HG03066 (cell line): ENCODE results near the gene GPR15LG.

Experiments
- ATAC-seq: cut with Tn5 transposase; IDR thresholded peaks from one replicate; pipeline ENCODE4 v1.9.1; 2021; ENCODE audit warnings: low read depth; ENCODE audit not compliant: unreplicated experiment

The GPR15LG gene

DNA sequence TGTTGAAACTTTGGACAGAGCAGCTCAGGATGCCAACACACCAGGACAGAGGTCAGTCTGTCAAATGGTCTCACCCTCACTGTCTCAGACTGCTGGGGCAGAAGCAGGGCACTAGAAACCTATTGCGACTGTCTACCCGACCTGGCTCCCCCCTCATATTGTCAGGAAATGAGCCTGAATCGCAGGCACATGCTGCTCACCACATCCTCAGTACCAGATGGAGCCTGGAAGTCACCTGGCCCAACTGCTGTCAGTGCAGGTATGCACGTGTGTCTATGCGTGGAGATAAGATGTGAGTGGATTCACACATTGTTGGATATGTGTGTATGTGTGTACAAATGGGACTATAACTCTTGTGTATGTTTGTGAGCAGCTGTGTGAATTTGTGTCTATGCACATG, 17.5 kb downstream of the GPR15LG start:
- no peak for ATAC-seq

DNA sequence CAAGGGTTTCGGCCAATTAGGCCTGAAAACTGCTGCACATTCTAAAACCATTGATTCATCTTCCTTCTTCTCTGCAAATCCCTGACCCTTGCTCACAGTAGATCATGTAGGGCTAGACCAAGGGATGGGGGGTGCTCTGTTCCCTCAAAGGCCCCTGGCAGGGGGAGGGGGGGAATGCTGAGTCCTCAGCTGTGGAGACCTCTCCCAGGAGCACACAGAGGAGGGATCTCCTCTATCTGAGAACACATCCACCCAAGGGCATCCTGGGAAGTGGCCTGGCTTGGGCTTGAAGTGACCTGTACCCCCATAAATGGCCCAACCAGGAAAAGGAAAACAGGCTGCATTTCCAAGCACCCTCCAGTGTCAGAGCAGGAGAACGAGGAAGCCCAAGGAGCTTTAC, 19.7 kb downstream of the GPR15LG start:
- no peak for ATAC-seq

DNA sequence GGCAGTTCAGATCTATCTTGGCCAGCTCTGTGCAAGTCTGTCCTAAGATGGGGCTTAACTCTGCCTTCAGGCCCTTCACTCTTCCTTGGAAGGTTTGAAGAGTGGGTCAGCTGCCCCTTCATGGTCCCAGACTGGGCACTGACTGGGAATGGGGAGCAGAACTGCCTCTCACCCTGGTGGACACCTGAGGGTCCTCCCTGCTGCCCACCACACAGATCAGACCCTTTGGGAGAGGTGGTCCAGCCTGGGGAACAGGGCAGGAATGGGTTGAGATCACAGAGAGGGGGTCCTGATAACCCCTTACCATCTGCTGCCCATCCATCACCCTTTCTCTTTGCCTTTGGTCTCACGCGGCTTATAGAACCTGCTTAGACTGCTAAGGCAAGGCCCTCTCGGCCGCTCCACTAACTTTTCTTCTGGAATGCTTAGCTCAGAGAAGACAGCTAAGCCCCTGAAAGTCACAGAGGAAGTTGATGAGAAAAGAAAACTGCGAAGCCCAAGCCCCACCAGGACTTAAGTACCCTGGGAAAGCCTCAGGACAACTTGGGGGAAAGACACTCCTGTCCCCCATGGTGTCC, 20.3 kb downstream of the GPR15LG start:
- ATAC-seq, result peak; percentile 5

GRCh38 chr10:84194424-84195043, 20.9 kb downstream of the GPR15LG start, which contains the start of gene CDHR1:
TSS of gene CDHR1 (plus strand) at chr10:84194537. CDS start at chr10:84194761, 224 bp downstream.
- peak; percentile 64 for ATAC-seq

- ATAC-seq, result no peak
Measured at GRCh38 chr10:84195044-84195830, 21.6 kb downstream of the GPR15LG start.

DNA sequence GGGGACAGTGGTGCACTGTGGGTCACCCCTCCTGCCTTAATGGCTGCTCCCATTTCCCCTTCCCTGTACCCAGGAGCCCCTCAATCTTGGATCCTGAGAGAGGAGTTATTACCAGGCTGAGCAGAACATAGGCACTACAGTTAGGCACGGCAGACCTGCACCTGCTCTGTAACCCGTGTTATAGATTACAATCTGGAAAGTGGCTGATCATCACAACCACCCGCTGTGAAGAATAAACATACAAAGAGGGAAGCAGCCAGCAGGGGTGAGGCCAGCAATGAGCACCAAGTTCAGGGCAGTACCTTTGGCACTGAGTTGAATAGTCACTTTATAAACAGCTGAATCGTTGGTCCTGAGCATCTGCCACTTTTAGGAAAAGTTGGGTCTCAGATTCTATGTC, 22.5 kb downstream of the GPR15LG start:
- ATAC-seq, result no peak

GRCh38 chr10:84196941-84197340, 23.3 kb downstream of the GPR15LG start:
- no peak for ATAC-seq

DNA sequence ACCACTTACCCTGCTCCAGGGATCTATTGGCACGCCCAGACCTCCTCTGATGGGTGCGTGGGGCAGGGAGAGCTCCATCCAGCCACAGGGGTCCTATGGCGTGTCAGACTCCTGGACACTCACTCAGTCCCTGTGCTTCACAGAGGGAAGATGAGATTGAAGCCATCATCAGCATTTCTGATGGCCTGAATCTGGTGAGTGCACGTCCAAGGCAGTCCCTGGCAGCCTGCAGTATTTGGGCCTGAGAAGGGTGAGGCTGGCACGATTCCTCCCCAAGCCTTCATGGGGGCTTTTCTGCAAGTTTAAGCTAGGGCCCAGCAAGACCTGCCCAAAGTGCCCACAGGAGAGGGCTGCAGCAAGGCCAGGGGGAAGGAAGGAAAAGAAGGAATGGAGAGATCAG, 24.0 kb downstream of the GPR15LG start:
- ATAC-seq, result no peak

GRCh38 chr10:84198206-84198915, 24.8 kb downstream of the GPR15LG start:
- ATAC-seq, result no peak

GRCh38 chr10:84200537-84201243, 27.1 kb downstream of the GPR15LG start:
- no peak for ATAC-seq

GRCh38 chr10:84201244-84201606, 27.6 kb downstream of the GPR15LG start:
- no peak for ATAC-seq

GRCh38 chr10:84201682-84202081, 28.1 kb downstream of the GPR15LG start:
- ATAC-seq, result no peak

DNA sequence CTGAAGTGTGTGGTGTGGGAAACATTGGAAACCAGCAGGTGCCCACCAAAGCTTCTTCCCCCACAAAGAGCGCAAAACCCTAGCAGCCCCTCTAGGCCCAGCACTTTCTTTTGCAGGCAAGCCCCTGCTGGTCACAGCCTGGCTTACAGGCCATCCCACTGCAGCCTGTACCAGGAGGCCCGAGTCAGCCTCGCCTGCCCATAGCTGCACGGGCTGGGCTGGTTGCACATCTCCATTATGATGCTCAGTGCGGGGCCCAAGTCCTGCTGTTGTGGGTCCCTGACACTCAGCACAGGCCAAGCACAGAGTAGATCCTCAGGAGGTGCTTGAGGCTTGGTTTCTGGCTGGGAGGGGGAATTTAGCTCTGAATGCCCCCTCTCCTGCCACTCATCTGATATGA, 28.7 kb downstream of the GPR15LG start:
- no peak for ATAC-seq

- peak; percentile 51 for ATAC-seq
Measured at GRCh38 chr10:84204122-84204521, 30.5 kb downstream of the GPR15LG start.

DNA sequence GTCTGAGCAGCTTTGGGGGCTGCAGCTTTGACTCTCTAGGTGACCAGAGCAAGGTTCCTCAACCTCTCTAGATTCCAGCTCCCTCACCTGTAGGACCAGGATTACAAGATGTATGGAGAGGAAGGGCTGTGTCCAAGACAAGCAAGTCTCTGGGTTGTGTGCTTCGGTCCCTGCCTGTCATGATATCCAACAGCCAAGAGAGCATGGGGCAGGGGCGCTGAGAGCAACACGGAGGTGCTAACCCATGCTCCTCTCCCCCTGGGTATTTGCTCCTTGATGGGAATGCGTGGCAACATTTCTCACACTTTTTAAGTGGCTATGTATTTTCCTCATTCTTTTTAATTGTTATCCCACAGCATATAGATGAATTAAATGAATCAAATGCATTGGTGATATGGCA, 31.0 kb downstream of the GPR15LG start:
- no peak for ATAC-seq

- peak; percentile 68 for ATAC-seq
Measured at GRCh38 chr10:84205049-84205852, 31.6 kb downstream of the GPR15LG start.

DNA sequence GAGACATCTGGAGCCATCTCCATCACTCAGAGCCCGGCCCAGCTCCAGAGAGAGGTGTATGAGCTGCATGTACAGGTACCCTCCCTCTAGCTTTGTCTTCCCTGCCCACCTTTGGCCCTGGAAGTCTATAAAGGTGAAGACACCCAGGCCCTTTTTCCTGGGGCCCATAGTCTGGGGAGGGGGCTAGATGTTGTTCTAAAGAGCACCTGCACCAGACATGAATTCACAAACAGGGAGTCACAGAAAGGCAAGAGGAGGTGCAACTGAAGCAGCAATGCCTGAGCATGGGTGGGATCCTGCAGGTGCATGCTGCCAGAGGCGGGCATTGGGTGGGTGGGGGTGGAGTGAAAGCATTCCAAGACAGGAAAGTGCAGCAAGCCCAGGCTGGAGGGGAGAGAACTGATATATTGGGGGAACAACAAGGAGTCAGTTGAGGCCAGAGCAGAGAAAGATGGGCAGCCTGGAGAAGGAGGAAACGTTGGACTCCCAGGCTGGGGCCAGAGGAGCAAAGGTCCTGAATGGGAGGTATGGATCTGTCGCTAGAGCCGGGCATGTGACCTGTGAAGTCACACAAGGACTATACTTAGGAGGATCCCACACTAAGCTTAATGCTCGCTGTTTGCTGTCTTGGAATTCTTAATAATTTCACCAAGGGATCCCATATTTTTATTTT, 32.4 kb downstream of the GPR15LG start:
- no peak for ATAC-seq

GRCh38 chr10:84208023-84208422, 34.4 kb downstream of the GPR15LG start:
- ATAC-seq, result no peak

DNA sequence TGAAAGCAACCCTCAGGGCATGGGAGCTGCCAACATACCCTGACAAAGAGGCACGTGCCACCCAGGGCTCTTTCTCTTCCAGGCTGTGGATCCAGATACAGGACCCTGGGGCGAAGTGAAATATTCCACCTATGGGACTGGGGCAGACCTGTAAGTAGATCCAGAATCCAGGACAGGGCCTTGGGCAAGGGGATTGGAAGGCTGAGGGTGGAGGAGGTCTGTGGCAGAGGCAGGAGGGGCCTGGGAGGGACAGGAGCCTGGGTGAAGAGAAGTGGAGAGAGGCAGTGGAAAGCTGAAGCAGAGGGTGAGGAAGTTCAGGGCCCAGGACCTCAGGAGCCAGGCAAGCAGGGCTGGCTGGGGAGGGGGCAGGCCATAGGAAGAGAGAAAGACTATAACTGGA, 38.0 kb downstream of the GPR15LG start:
- ATAC-seq, result no peak
